ENCODE measurements around the gene KDM4B. TPM values are rescaled to one million over a fixed set of nuclear protein-coding genes. Genes with fewer than 3 reads are reported as not detected.

KDM4B gene
- total RNA-seq, 1 donor from 2014 or later = 21.2 TPM

DNA sequence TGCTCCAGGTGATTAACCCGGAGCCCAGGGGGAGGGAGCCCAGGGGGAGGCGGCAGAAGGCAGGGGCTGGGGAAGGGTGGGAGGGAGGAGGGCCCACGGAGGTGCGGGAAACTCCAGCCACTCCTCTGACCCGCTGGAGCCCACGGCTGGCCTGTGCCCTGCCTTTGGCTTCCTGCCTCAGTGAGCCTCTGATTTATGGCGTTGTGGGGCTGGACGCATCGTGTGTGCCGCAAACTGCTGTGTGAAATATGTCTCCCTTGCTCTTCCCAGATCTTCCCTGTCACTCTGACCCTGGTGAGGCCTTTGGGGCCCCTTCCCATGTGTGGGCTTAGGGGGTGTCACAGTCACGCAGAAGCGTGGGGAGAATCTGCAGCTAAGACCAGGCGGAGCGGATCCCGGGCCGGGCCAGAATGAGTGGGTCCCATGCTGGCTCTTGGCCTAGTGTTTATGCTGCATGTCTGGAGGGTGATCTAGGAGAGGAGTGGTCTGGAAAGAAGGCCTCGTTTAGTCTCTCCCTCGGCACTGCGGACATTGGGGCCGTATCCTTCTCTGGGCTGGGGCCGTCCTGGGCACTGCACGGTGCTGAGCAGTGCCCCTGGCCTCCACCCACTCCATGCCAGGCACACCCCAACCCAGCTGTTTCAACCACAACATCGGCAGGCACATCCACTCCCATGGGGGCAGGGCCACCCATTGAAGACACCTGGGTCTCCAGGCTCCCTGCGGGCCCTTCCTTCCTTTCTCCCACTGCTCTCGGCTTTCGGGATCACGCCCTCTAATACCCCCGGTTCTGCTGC is 123.0 kb downstream of the KDM4B start:
- no peaks in the 10 kb centered on the region for H3K27me3 ChIP-seq (ENCODE audit: control insufficient read depth, insufficient read depth, low read length)
- H3K36me3 ChIP-seq (ENCODE audit: control insufficient read depth, insufficient read depth, low read length) = no peaks in the 10 kb centered on the region
- H3K4me3 ChIP-seq (ENCODE audit: low read depth, low read length) = no peak overlapping the region
- TF ChIP-seq, protein P1, sequence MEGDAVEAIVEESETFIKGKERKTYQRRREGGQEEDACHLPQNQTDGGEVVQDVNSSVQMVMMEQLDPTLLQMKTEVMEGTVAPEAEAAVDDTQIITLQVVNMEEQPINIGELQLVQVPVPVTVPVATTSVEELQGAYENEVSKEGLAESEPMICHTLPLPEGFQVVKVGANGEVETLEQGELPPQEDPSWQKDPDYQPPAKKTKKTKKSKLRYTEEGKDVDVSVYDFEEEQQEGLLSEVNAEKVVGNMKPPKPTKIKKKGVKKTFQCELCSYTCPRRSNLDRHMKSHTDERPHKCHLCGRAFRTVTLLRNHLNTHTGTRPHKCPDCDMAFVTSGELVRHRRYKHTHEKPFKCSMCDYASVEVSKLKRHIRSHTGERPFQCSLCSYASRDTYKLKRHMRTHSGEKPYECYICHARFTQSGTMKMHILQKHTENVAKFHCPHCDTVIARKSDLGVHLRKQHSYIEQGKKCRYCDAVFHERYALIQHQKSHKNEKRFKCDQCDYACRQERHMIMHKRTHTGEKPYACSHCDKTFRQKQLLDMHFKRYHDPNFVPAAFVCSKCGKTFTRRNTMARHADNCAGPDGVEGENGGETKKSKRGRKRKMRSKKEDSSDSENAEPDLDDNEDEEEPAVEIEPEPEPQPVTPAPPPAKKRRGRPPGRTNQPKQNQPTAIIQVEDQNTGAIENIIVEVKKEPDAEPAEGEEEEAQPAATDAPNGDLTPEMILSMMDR (IDR thresholded peaks at IDR 0.05; ENCODE audit: insufficient read depth, low read length, poor library complexity, severe bottlenecking) = no peak
- DNase-seq (ENCODE audit: low read depth) = no peak

DNA sequence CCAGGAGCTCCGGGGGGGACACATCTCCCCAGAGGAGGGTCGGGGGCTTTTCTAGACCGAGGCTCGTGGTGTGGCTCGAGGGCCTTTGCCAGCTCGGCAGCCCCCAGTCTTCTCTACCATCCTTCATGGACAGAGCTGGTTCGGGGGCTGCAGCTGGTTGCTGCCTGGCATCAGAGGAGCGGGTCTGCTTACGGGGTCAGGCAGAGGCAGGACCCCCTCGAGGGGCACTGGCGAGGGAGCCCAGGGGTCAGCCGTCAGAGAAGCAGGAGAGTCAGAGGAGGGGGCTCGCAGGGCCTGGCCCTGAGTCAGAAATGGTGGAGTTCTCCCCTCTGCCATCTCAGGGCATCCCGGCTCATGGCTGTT is 123.5 kb downstream of the KDM4B start:
- TF ChIP-seq, protein P1 (IDR thresholded peaks at IDR 0.05; ENCODE audit: insufficient read depth, low read length, poor library complexity, severe bottlenecking) = no peak
- Histone ChIP-seq H3K4me3 (ENCODE audit: low read depth, low read length) (no peak overlapping the region), H3K36me3 (ENCODE audit: control insufficient read depth, insufficient read depth, low read length) (no peaks in the 10 kb centered on the region), H3K27me3 (ENCODE audit: control insufficient read depth, insufficient read depth, low read length) (no peaks in the 10 kb centered on the region)
- DNase-seq (ENCODE audit: low read depth) = no peak

DNA sequence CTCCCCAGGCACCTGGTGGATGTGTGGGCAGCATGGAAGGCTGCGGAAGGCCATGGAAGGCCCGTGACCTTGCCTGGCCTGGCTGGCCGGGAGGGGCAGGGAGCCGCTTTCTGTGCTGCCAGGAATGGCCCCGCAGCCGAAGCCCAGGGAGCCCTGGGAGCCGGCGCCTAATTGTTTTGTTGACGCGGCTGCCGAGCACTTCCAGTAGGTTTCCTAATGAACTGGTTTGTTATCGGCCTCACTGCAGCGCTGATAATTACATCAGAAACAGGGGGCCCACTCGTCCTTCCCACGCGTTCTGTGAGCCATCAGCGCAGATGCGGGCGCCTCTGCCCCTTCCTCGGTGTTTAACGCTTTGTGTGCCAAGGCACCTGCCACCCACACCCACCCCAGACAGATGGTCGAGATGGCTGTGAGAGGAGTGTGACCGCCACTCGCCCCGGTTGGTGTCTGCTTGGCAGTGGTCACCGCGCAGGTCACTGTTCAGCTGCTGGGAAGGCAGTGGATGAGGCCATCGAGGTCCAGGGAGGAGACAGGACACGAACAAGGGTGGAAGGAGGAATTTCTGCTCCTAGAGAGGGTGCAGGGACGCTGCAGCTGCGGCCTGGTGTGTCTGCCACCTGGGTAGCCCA is 124.5 kb downstream of the KDM4B start:
- Histone ChIP-seq H3K27me3 (ENCODE audit: control insufficient read depth, insufficient read depth, low read length) (no peaks in the 10 kb centered on the region), H3K36me3 (ENCODE audit: control insufficient read depth, insufficient read depth, low read length) (no peaks in the 10 kb centered on the region), H3K4me3 (ENCODE audit: low read depth, low read length) (no peak overlapping the region)
- DNase-seq (ENCODE audit: low read depth) = no peak
- TF ChIP-seq, protein P1 (IDR thresholded peaks at IDR 0.05; ENCODE audit: insufficient read depth, low read length, poor library complexity, severe bottlenecking) = no peak

DNA sequence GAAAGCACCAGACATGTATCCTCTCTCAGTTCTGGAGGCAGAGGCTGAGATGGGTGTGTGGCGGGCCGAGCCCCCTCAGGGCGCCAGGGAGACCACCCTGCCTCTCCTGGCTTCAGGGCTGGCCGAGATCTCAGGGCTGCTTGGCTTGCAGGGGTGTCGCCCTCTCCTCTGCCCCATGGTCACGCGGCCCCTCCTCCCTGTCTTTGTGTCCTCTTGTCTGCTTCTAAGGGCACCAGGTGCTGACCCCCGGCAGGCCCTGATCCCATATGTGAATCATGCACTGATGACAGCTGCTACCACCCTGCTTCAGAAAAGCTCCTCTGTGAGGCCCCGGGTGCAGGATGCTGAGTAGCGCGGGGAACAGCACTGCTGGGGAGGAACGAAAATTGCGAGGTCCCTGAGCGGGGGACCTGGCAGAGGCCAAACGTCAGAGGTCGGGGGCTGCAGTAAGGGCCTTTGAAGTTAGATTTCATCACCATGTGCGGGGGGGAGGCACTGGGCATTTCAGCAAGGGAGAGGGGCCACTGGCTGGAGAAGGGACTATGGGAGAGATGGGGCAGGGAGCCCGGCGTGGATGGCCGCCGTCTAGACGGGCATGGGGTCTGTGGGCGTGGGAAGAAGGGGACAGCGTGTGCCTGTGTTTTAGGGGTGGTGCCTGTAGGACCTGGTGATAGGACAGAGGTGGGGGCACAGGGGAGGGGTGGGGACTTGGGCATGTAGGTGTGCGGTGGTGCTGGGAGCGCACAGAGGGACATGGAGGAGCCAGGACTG is 125.2 kb downstream of the KDM4B start:
- no peak overlapping the region for H3K4me3 ChIP-seq (ENCODE audit: low read depth, low read length)
- H3K27me3 ChIP-seq (ENCODE audit: control insufficient read depth, insufficient read depth, low read length) = no peaks in the 10 kb centered on the region
- DNase-seq (ENCODE audit: low read depth) = no peak
- peaks cover 2% of the 10 kb centered on the region for H3K36me3 ChIP-seq (ENCODE audit: control insufficient read depth, insufficient read depth, low read length)
- TF ChIP-seq, protein P1 (IDR thresholded peaks at IDR 0.05; ENCODE audit: insufficient read depth, low read length, poor library complexity, severe bottlenecking) = no peak

DNA sequence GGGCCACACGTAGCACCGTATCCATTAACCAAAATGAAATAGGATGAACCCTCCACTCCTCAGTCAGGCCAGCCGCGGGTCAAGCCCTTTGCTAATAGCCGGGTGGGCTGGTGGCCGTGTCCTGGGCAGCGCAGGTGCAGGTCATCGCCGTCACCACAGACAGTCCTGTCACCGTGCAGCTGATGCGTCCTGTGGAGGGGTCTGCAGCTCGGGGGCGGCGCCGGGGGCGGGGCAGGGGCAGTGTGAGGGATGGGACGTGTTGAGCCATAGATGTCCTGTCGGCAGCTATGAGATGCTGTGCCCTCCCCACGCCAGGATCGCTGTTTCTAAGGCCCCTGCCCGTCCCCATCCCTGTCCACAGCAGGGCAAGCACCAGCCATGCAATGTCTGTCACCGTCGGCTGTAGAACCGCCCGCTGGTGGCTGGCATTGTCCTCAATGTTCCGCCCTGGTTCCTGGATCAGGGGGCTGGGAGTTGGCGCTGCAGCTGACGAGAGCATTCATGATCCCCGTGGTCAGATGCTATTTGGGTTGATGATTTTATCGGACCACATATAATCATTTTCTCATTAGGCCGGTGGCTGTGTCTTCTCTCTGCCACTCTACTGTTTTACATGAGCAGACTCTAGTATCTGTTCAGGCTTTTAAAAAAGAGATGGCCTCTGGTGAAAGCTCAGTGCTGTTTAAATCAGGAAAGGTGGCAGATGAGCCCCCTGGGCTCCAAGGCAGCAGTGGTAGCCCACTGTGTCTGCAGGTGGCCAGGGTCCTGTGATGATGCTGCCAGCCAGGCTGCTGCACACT is 126.1 kb downstream of the KDM4B start:
- Histone ChIP-seq H3K4me3 (ENCODE audit: low read depth, low read length) (no peak overlapping the region), H3K27me3 (ENCODE audit: control insufficient read depth, insufficient read depth, low read length) (no peaks in the 10 kb centered on the region), H3K36me3 (ENCODE audit: control insufficient read depth, insufficient read depth, low read length) (peaks cover 2% of the 10 kb centered on the region)
- TF ChIP-seq, protein P1 (IDR thresholded peaks at IDR 0.05; ENCODE audit: insufficient read depth, low read length, poor library complexity, severe bottlenecking) = no peak
- DNase-seq (ENCODE audit: low read depth) = no peak

Measured in kidney epithelial cell (primary cell).